Ascending aorta (tissue), 2 donors: ENCODE data around the gene ARL15. TPM values are rescaled to one million over a fixed set of nuclear protein-coding genes. Genes with fewer than 3 reads are reported as not detected.

Experiments used
- DNase-seq, 2 donors: peaks; one replicate each; pipeline ENCODE4 v3.0.0-alpha.2; 2019; ENCODE audit warnings: low spot score in 2 of 2
- H3K27ac ChIP-seq, 2 donors: fragments of 200-600 bp; sonication (generic); one replicate each; pipeline ENCODE4 v1.5.1; 2016 to 2017; ENCODE audit warnings: mild to moderate bottlenecking in 1 of 2
- H3K27me3 ChIP-seq: fragments of 200-600 bp; sonication (generic); one replicate; pipeline ENCODE4 v1.5.1; 2017
- H3K36me3 ChIP-seq, 2 donors: fragments of 200-600 bp; sonication (generic); one replicate each; pipeline ENCODE4 v1.5.1; 2016
- H3K4me1 ChIP-seq, 2 donors: fragments of 200-600 bp; sonication (generic); one replicate each; pipeline ENCODE4 v1.5.1; 2016 to 2017; ENCODE audit warnings: mild to moderate bottlenecking in 1 of 2
- H3K4me3 ChIP-seq, 2 donors: fragments of 200-600 bp; sonication (generic); one replicate each; pipeline ENCODE4 v1.5.1; 2016 to 2017; ENCODE audit warnings: mild to moderate bottlenecking in 1 of 2
- H3K9me3 ChIP-seq, 2 donors: fragments of 200-600 bp; sonication (generic); one replicate each; pipeline ENCODE4 v1.5.1; 2016
- intact Hi-C: fragments of 100-400 bp; cut with DNase I; formaldehyde crosslinking; loops from one replicate; pipeline ENCODE4 v1.15.1; 2023
- total RNA-seq: library from RNA; depleted of rRNA; stranded (reverse); fragments of >200 nt; gene quantifications from one replicate; pipeline ENCODE4 v1.1.0, GENCODE V29; 2016
- TF ChIP-seq, protein P1 (sequence below), 3 experiments: fragments of 200-600 bp in 2 of 3; fragments of 450-650 bp in 1 of 3; sonication (generic) in 2 of 3; IDR thresholded peaks; one replicate each; pipeline ENCODE4 v1.5.1; 2016 to 2019; ENCODE audit warnings: antibody characterized with exemption in 3 of 3, mild to moderate bottlenecking in 1 of 3, moderate library complexity in 1 of 3

The ARL15 gene
- total RNA-seq, 1 donor from 2014 or later = 12.5 TPM

DNA sequence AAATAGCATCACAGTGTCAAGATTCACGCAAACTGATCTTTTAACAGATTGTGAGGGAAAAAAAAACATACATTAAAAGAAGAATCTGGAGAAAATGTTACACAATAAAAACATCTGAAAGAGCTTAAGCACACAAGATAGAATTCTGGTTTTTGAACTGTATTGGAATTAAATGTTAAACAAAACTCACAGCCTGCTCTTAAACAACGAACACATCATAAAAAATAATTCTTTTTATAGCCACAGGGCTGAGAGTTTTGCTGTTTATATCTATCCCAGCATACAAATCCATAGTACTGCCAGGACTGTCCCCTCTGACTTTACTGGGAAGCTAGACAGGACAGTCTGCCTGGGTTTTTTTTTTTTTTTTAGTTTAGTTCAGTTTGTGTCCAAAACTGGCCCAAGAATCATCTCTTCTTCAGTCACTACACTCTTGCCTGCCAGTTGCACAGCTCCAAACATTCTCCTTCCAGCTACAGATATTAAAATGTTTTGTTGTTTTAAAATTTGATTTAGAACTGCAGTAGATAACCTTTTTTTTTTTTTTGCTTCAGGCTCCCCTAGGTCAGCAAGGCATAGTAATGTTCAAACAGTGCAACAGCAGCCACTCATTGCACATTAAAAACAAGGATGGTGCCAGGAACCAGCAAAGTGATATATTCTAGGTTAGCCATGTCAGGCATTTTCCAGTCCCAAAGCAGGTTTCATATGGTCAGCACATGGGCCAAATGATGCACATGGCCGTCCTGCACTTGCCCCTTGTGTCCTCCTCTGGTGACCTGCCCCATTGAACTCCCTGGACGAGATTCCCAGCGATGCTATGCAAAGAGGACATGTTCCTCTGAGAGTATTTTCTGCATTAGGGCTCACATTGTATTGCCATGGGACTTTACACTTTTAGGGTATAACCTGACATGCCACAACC lies 173.6 kb downstream of the ARL15 start:
- H3K4me3 ChIP-seq = no peak overlapping the region
- no peaks in the 10 kb centered on the region for H3K27me3 ChIP-seq
- DNase-seq = no peak
- no peaks in the 10 kb centered on the region for H3K4me1 ChIP-seq
- H3K27ac ChIP-seq = no peak overlapping the region
- no peaks in the 10 kb centered on the region for H3K36me3 ChIP-seq
- TF ChIP-seq, protein P1, sequence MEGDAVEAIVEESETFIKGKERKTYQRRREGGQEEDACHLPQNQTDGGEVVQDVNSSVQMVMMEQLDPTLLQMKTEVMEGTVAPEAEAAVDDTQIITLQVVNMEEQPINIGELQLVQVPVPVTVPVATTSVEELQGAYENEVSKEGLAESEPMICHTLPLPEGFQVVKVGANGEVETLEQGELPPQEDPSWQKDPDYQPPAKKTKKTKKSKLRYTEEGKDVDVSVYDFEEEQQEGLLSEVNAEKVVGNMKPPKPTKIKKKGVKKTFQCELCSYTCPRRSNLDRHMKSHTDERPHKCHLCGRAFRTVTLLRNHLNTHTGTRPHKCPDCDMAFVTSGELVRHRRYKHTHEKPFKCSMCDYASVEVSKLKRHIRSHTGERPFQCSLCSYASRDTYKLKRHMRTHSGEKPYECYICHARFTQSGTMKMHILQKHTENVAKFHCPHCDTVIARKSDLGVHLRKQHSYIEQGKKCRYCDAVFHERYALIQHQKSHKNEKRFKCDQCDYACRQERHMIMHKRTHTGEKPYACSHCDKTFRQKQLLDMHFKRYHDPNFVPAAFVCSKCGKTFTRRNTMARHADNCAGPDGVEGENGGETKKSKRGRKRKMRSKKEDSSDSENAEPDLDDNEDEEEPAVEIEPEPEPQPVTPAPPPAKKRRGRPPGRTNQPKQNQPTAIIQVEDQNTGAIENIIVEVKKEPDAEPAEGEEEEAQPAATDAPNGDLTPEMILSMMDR (IDR thresholded peaks at IDR 0.05) = no peak
- no peaks in the 10 kb centered on the region for H3K9me3 ChIP-seq
- intact Hi-C loops = no loop called here

DNA sequence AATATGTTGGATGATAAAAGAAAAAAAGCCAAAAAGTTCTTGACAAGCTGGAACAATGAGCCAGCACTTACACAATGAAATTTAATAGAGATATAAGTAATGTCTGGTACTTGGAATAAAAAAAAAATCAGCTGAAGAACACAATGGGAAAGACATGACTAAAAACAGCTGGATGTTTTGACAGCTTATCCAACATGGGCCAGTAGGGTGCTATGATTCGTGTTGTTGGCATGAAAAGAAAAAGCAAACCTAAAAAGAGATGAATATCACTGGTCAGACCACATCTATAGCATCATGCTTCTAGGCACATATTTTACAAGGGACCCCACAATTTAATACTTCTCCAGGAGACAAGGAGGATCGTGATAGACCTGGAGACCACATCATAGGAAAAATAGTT lies 175.3 kb downstream of the ARL15 start:
- Histone ChIP-seq H3K9me3 (no peaks in the 10 kb centered on the region), H3K27ac (no peak overlapping the region), H3K4me3 (no peak overlapping the region), H3K27me3 (no peaks in the 10 kb centered on the region), H3K4me1 (no peaks in the 10 kb centered on the region), H3K36me3 (no peaks in the 10 kb centered on the region)
- TF ChIP-seq, protein P1 (IDR thresholded peaks at IDR 0.05) = no peak
- DNase-seq = no peak
- intact Hi-C loops = no loop called here

- DNase-seq = no peak
- no peaks in the 10 kb centered on the region for H3K36me3 ChIP-seq
- no peak overlapping the region for H3K27ac ChIP-seq
- H3K4me3 ChIP-seq = no peak overlapping the region
- TF ChIP-seq, protein P1 (IDR thresholded peaks at IDR 0.05) = no peak
- H3K27me3 ChIP-seq = no peaks in the 10 kb centered on the region
- intact Hi-C loops = no loop called here
- no peaks in the 10 kb centered on the region for H3K9me3 ChIP-seq
- no peaks in the 10 kb centered on the region for H3K4me1 ChIP-seq
Observed at GRCh38 chr5:54133917-54134316, 176.5 kb downstream of the ARL15 start.

DNA sequence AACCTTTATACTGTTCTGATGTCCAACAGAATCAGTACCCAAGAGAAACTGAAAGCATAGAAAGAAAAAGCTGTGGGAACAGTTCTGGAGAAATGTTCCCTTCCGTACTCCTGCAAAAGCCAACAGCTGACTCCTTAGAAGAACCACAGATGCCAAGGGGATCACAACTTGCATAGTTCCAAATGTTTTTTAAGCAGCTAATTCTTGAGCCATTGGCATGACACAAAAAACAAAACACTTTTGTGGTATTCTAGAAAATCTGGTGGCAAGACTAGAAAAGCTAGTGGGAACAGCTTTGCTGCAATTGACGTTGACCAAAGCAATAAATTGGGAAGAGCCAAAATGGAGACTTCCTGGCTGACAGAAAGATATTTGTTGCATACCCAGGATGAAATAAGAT lies 189.9 kb downstream of the ARL15 start:
- no peak for DNase-seq
- Histone ChIP-seq H3K9me3 (no peaks in the 10 kb centered on the region), H3K36me3 (no peaks in the 10 kb centered on the region), H3K27me3 (no peaks in the 10 kb centered on the region), H3K4me1 (no peaks in the 10 kb centered on the region), H3K27ac (no peak overlapping the region), H3K4me3 (peak overlapping the region in 1 of 2 donors; percentile 27)
- TF ChIP-seq, protein P1 (IDR thresholded peaks at IDR 0.05) = no peak
- intact Hi-C loops = no loop called here

DNA sequence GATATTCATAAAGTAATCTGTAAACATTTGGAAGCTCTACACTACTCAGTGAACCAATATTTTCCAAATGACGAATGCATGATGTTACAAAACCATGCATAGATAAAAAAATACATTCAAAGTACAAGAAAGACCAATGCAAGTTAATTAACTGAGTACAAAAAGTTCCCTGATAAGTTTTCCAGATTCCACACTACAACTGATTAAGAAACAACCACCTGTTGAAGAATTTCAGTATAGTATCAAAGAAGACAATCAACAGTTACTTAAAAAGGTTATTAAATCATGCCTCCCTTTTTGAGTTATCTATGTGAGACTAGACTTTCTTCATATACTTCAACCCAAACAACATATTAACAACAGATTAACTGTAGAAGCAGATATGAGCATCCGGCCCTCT lies 192.4 kb downstream of the ARL15 start:
- DNase-seq = no peak
- intact Hi-C loops = no loop called here
- H3K4me3 ChIP-seq = no peak overlapping the region

More for the DNA sequence above, 192.4 kb downstream of the ARL15 start:
- TF ChIP-seq, protein P1 (IDR thresholded peaks at IDR 0.05) = no peak
- Histone ChIP-seq H3K4me1 (no peaks in the 10 kb centered on the region), H3K36me3 (no peaks in the 10 kb centered on the region), H3K27me3 (no peaks in the 10 kb centered on the region), H3K27ac (no peak overlapping the region), H3K9me3 (no peaks in the 10 kb centered on the region)
